AG04450 (cell line): ENCODE measurements around the gene SRGAP3. TPM values are rescaled to one million over a fixed set of nuclear protein-coding genes. Genes with fewer than 3 reads are reported as not detected.

Source experiments
- CTCF ChIA-PET: fragments of 300-600, 350-600 bp; formaldehyde crosslinking; extraction: SDS; loops from one replicate; lab custom pipeline; 2022; ENCODE audit warnings: antibody characterized with exemption, inconsistent platforms; lab: Charles Lee
- POLR2A ChIA-PET: fragments of 350-600 bp; formaldehyde crosslinking; extraction: SDS; loops from one replicate; lab custom pipeline; 2021; ENCODE audit warnings: antibody characterized with exemption, inconsistent platforms; lab: Yijun Ruan, JAX
- DNase-seq: peaks from one replicate; pipeline ENCODE4 v3.0.0-alpha.2; 2011; ENCODE audit warnings: low read depth, low spot score
- H3K27ac ChIP-seq: one replicate; pipeline ENCODE4 v1.5.1; 2012; ENCODE audit warnings: low read depth, low read length, control low read depth
- H3K27me3 ChIP-seq: one replicate; pipeline ENCODE4 v1.6.0; 2012; ENCODE audit warnings: low read length; ENCODE audit not compliant: control insufficient read depth, insufficient read depth
- H3K4me3 ChIP-seq: 2 replicates; pipeline ENCODE4 v1.5.1; 2011; ENCODE audit warnings: mild to moderate bottlenecking, low read depth, low read length, control low read depth
- H3K9me3 ChIP-seq: 2 replicates; pipeline ENCODE4 v1.5.1; 2012; ENCODE audit warnings: low read length; ENCODE audit not compliant: control insufficient read depth, insufficient read depth
- CTCF ChIP-seq: IDR thresholded peaks from 2 replicates; pipeline ENCODE4 v1.5.1; 2011; ENCODE audit warnings: low read depth, low read length, control low read depth, inconsistent platforms
- polyA plus RNA-seq: library from polyadenylated mRNA; depleted of rRNA; stranded (reverse); fragments of >200 nt; gene quantifications from 2 replicates; pipeline ENCODE4 v1.2.3, GENCODE V29; 2011

SRGAP3 gene
- polyA plus RNA-seq, 1 experiment, result 0.61 TPM

- Histone ChIP-seq H3K4me3 (no peak overlapping the region), H3K27ac (no peak overlapping the region), H3K9me3 (no peaks in the 10 kb centered on the region), H3K27me3 (no peaks in the 10 kb centered on the region)
- no peak for TF ChIP-seq CTCF
- no peak for DNase-seq
- ChIA-PET CTCF (interaction anchor here (0.6 kb wide), 1 partner anchor 32 kb away, joined by 6 read pairs; no protein-coding TSS in a partner anchor), POLR2A (no interaction called here)
These were observed 31.5 kb downstream of the SRGAP3 start for GRCh38 chr3:9217784-9218513.

- no peak for TF ChIP-seq CTCF
- Histone ChIP-seq H3K27ac (no peak overlapping the region), H3K9me3 (no peaks in the 10 kb centered on the region), H3K4me3 (no peak overlapping the region), H3K27me3 (no peaks in the 10 kb centered on the region)
- no peak for DNase-seq
- POLR2A ChIA-PET, result no interaction called here
- CTCF ChIA-PET, result no interaction called here
These were observed 32.7 kb downstream of the SRGAP3 start for GRCh38 chr3:9216736-9217135.

- no peaks in the 10 kb centered on the region for H3K9me3 ChIP-seq
- no peak overlapping the region for H3K4me3 ChIP-seq
- H3K27ac ChIP-seq, result no peak overlapping the region
- ChIA-PET POLR2A (no interaction called here), CTCF (no interaction called here)
- H3K27me3 ChIP-seq, result no peaks in the 10 kb centered on the region
- no peak for DNase-seq
- no peak for TF ChIP-seq CTCF
These were observed 34.8 kb downstream of the SRGAP3 start for GRCh38 chr3:9214599-9214998.

- CTCF ChIA-PET, result no interaction called here
- H3K27ac ChIP-seq, result no peak overlapping the region
- H3K4me3 ChIP-seq, result no peak overlapping the region
- DNase-seq, result no peak
- no peak for TF ChIP-seq CTCF
- H3K9me3 ChIP-seq, result no peaks in the 10 kb centered on the region
- POLR2A ChIA-PET, result no interaction called here
- no peaks in the 10 kb centered on the region for H3K27me3 ChIP-seq
These were observed 35.3 kb downstream of the SRGAP3 start for GRCh38 chr3:9214185-9214584.

GRCh38 chr3:9213019-9213634 is 36.3 kb downstream of the SRGAP3 start:
- CTCF ChIA-PET, result no interaction called here
- no peak for TF ChIP-seq CTCF
- POLR2A ChIA-PET, result no interaction called here
- no peaks in the 10 kb centered on the region for H3K27me3 ChIP-seq
- no peak overlapping the region for H3K27ac ChIP-seq
- H3K4me3 ChIP-seq, result no peak overlapping the region
- no peaks in the 10 kb centered on the region for H3K9me3 ChIP-seq
- no peak for DNase-seq
